ENCODE measurements around the gene ARHGEF1.

Gene ARHGEF1

DNA sequence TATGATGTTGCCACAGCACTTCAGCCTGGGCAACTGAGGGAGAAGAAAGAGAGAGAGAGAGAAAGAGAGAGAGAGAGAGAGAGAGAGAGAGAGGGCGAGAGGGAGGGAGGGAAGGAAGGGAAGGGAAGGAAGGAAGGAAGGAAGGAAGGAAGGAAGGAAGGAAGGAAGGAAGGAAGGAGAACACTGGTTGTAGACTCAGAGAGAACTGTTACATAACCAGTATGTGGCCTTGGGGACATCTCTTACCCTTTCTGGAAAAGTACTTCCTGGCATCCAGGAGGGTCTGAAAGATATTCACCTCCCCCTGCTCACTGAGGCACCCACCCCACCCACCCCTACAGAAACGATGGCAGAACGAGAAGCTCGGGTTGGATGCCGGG, 2.7 kb upstream of the ARHGEF1 start:
- DNase-seq (ENCODE audit: low read depth in 2 of 2) = no peak

DNA sequence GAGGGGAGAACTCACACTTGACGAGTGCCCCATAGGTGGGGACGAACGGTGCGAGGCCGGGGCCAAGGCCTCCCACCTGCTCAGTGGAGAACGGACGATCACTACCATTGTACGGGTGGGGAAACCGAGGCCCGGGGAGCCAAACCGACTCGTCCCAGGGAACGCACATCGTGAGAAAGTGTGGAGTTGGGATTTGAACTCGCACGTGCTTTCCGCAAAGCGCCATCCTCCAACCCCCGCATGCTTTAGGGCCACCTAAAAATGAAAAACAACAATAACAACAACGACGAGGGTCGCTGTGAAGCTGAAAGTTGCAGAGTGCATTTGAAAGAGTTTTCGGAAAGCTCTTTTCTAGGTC, 458 bp downstream of the ARHGEF1 start:
- DNase-seq (ENCODE audit: low read depth in 2 of 2) = no peak

DNA sequence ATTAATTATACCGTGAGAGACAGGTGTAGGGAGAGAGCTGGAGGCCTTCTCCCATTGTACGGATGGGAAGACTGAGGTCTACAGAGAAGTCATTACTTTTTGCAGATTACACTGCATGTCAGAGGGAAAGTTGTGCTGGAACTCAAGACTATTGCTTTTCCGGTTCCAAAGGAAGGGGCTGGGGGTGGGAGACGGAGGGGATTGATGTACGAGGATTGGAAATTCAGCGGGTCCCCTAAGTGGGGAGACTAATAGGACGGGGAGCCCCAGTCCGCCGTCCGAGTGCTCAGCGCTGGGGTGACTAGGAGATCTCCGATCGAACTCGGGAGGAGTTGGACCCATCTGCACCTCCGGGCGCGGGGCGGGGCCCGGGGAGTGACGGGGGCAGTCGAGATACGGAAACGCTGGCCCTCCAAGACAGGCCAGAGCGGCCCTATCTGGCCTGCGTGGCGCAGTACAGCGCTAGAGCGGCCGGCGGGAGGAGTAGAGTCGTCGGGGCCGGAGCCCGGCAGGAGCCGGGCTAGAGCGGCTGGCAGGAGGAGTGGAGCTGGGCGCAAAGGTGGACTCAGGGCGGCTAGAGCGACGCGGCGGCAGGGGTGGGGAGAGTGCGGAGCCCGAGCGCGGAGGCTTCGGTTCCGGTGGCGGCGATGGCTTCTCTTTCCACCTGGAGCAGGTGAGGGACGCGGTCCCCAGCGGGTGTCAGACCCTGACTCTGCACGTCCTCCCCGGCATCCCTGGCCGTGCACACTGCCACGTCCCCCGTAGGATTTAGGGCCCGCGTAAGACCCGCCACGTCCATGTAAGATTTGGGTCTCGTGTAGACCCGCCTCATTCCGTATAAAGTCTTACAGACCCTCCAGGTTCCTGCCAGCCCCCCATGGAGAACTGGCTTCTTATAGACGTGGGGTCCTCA, 1.1 kb downstream of the ARHGEF1 start:
- DNase-seq (ENCODE audit: low read depth in 2 of 2) = peak; percentile 89

DNA sequence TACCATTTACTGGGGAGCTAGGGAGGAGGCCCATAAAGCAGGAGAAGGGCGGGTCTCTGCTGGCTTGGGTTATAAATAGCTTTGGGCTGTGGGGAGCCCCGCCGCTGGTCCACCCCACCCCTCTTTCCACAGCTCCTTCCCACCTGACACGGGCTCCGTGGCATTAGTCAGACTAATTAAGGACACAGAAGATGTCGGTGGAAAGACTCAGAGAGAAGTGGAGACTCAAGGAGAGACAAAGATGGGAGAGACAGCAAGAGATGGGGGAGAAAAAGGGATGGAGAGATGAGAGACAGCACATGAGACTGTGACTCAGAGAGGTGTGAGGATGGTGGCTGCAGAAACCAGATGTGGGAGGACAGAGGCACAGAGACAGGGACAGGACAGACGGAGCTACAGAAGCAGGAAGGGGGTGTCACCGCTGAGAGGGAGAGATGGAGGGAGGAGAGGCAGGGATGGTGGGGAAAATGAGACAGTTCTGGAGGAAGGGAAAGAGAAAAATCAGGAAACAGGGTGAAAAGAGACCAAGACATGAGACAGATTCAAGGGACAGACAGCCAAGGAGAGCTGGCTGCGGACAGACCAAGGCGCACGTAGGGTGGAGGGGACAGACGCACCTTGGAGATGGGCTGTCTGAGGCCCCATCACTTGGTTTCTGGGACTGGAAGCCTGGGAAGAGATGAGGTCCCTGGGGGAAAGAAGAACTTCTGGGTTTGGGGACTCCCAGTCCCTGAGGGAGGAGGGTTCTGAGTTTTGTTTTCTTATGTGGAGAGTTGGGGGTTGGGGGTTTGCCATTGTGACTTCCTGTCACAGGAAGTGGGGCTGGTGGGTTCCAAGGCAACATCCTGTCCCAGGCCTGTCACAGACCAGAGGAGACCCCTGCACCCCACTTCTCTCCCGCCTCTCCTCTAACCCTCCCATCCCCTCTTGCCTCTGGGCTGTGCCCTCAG, 4.1 kb downstream of the ARHGEF1 start:
- DNase-seq (ENCODE audit: low read depth in 2 of 2) = peak in 1 of 2 donors; percentile 53

DNA sequence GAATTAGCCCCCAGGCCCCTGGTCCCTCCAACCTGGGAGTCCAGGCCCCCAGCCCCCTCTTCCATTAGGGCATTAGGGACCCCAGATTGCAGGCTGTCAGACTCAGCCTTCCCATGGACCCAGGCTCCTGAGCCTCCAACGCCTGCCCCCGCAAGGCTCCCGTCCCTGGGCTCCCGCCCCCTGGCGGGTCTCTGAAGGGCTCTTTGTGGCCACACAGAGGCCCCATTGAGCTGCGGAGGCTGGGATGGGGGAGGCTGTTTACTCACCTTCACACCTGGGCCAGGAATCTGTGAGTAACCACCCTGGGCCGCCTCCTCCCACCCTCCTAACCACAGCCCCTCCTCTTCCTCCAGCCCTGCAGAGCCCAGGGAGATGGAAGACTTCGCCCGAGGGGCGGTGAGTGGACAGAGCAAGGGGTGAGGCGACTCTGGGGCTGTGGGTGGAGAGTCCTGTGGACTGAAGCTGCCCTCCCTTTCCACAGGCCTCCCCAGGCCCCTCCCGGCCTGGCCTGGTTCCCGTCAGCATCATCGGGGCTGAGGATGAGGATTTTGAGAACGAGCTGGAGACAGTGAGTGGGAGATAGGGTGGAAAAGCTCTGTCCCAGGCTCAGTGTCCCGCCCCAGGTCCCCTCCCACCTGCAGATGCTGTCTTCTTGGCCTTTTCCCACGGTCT, 4.9 kb downstream of the ARHGEF1 start:
- peak; percentile 82 to 85 for DNase-seq (ENCODE audit: low read depth in 2 of 2)

DNA sequence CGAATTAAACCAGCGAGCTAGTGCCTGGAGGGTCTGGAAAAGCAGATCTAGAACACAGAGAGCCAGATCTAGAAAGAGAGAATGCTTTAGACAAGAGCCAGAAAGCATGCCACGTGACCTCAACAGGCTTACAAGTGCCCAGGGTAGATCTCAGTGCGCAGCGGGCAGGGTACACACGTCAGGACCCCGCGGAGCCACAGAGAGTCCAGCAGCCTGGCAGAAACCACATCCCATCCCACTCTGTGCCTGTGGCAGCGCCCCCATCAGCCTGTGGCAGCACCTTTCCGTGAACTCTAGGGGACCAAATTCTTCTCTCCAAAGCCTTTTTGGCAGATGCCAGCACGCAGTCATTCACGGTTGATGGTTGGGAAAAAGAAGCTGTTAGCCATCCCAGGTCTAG, 5.9 kb downstream of the ARHGEF1 start:
- DNase-seq (ENCODE audit: low read depth in 2 of 2) = no peak

DNA sequence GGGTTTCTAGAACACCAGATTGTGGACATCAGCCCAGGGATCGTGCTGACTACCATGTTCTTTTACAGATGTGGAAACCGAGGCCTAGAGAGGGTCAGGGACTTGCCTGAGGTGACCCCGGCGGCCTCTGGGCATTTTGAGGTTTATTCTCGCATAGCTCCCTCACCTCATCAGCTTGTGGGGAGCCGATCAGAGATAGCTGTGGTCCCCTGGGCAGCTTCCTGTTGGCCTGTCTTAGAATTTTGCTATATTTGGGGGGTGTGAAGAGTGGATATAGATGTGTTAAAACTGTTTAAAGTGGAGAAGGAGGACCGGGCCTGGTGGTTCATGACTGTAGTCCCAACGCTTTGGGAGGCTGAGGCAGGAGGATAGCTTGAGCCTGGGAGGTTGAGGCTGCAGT, 6.9 kb downstream of the ARHGEF1 start:
- DNase-seq (ENCODE audit: low read depth in 2 of 2) = no peak

DNA sequence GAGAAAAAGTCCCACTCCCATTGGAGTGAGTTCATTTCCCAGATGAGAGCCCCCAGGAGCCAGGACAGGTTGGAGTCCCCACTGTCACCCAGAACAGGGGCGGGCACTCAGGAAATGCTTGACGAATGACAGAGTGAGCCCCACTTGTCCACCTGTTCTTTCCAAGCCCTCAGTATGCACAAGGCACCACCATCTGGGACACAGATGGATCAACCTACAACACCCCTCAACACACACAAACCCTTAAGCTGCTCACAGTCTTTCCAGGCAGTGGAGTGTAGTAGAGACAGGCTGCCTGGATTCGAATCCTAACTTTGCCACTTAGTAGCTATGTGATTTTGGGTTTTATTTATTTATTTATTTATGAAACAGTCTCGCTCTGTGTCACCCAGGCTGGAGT, 8.0 kb downstream of the ARHGEF1 start:
- DNase-seq (ENCODE audit: low read depth in 2 of 2) = no peak

DNA sequence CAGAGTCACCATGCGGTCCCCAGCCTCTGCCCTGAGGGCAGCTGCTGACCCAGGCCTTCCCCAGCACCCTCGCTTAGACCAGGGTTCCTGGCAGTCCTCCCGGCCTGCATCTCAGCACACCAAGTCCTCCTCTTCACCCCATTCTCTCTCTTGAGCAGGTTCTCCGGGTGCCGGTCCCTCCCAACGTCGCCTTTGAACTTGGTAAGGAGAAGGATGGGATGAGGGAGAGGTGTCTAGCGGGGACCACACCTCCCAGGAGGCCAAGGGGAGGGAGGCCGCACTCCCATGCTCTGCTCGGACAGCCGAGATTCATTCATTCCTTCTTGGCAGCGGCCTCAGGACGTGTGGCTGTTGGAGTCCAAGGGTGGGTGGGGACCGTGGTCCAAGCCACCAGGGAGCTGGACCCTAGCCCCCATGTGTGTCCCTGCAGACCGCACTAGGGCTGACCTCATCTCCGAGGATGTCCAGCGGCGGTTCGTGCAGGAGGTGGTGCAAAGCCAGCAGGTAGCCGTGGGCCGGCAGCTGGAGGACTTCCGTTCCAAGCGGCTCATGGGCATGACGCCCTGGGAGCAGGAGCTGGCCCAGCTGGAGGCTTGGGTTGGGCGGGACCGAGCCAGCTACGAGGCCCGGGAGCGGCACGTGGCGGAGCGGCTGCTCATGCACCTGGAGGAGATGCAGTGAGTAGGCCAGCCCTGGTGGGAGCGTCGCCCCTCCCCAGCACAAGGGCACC, 9.4 kb downstream of the ARHGEF1 start:
- DNase-seq (ENCODE audit: low read depth in 2 of 2) = no peak

DNA sequence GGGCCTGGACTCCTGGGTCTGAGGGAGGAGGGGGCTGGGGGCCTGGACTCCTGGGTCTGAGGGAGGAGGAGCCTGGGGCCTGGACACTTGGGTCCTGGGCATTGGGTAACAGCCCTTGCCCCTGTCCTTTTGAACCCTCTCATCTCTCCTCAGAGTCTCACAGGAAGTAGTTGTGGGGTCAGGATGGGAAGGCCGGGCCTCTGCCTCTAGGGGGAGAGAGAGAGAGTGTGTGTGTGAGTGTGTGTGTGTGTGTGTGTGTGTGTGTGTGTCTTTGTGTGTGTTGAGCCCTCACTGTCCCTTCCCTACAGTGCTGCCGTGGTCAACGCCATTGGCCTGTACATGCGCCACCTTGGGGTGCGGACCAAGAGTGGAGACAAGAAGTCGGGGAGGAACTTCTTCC, 10.9 kb downstream of the ARHGEF1 start:
- no peak for DNase-seq (ENCODE audit: low read depth in 2 of 2)

DNA sequence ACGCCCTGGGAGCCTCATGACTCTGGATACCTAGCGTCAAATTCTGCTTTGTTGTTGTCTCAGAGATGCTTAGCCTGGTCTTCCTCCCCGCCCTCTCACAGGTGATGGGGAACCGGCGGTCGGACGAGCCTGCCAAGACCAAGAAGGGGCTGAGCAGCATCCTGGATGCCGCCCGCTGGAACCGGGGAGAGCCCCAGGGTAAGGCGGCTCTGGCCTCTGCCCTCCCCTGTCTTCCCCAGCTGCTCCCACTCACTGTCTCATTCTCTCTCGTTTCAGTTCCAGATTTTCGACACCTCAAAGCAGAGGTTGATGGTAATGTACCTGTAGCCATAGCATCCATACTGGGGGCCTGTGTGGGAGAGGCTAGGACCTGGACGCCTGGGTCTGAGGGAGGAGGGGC, 11.4 kb downstream of the ARHGEF1 start:
- DNase-seq (ENCODE audit: low read depth in 2 of 2) = no peak

DNA sequence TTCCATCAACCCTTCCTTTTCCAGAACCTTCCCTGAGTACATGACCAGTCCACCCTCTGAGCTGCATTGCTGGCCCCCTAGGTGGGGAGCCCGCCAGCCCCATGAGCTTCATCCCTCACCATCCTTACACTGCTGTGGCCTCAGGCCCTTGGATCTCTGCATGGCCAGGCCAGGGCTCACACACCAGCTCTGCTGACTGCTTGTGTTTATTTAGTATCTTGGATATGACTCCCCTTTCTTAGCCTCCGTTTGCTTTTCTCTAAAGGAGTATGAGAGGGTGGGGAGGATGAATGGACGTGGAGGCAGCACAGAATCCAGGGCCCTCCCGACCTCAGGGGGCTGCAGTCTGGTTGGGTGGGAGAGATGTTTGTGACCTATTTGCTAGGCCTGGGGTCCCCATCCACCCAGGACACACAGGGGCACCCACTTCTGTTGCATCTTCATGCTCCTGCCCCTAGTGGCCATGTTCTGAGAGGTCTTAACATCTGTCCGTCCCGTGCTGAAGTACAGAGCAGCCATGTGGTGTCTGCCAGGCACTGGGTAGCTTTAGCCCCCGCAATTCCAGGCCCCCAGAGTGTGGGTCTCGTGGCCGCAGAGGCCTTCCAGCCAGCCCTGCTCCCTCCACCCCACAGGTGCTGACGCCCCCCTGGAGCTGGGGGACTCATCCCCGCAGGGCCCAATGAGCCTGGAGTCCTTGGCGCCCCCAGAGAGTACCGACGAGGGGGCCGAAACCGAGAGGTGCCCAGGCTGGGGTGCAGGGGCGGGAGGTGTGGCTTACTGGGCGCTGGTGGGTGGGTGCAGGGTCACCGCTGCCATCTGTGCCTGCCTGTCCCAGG, 13.0 kb downstream of the ARHGEF1 start:
- DNase-seq (ENCODE audit: low read depth in 2 of 2) = no peak

DNA sequence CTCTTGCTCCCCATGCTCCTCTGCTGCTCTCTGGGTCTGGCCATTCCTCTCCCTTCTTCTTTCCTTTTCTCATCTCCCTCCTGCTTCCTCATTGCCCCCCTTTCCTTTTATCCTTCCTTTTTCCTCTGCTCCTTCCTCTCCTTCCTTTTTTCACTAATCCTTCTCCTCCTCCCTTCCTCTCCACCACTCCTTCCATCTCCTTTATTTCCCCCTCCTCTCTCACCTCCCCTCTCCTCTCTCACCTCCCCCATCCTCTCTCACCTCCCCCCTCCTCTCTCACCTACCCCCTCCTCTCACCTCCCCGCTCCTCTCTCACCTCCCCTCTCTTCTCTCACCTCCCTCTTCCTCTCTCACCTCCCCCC, 13.6 kb downstream of the ARHGEF1 start:
- no peak for DNase-seq (ENCODE audit: low read depth in 2 of 2)

DNA sequence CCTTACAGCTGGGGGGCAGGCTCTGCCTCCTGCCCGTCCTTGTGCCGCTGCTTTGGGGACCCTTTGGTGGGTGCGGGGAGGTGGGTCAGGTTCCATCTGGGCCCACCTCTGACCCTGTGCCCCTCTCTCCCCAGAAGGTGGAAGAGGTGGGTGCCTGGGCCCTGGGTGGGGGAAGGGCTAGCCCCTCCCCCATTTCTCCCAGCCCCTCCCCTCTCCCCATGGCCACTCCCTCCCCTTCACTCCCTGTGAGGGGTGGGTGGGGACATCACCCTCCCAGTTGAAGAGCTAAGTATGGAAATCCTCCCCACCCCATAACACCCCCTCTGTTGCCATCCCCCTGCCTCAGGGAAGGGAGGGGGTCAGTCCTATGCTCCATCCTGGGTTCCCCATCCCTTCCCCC, 14.2 kb downstream of the ARHGEF1 start:
- DNase-seq (ENCODE audit: low read depth in 2 of 2) = no peak

DNA sequence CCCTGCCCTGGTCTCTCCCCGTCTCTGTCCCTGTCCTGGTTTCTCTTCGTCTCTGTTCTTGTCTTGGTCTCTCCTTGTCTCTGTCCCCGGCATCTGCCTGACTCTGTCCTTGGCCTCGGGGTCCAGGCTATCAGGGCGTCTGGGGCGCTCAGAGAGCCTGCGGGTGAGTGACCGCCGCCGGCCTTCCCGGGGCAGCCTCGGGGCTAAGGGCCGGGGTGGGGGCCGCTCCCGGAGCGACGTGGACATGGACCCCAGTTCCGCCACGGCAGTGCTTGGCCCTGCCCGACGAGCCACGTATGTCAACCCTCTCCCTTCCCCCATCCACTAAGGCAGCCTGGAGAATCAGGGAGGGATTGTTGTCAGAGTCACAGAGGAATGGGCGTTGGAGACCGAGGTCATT, 14.8 kb downstream of the ARHGEF1 start:
- DNase-seq (ENCODE audit: low read depth in 2 of 2) = no peak

DNA sequence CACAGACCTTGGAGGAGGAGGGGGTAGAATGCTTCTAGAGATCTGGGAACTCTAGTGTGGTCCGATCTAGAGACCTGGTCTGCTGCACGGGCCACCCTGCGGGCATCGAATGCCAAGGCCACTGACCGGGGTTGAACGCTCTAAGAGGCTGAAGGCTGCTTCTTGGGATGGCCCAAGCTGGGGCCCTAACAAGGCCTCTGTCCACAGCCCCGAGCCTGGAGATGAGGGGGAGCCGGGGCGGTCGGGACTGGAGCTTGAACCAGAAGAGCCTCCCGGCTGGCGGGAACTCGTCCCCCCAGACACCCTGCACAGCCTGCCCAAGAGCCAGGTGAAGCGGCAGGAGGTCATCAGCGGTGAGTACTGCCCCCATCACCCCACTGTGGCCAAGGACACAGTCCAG, 15.3 kb downstream of the ARHGEF1 start:
- DNase-seq (ENCODE audit: low read depth in 2 of 2) = no peak

DNA sequence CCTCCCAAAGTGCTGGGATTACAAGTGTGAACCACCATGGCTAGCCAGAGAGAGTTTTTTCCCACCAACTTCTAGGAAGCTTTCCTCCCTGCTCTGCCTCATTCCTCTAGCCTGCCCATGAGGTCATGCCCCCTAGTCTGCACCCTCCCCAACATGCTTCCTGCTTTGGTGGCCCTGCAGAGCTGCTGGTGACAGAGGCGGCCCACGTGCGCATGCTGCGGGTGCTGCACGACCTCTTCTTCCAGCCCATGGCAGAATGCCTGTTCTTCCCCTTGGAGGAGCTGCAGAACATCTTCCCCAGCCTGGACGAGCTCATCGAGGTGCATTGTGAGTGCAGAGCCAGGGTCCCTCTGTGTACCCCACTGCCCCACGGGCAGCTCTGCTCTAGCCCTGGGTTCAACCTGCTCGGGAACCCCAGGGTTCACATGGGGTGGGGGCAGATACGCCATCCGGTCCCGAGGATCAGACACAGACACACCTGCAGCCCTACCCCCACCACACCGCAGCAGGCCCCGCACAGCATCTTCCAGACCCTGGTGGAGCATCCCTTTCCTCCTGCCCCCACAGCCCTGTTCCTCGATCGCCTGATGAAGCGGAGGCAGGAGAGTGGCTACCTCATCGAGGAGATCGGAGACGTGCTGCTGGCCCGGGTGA, 18.9 kb downstream of the ARHGEF1 start:
- no peak for DNase-seq (ENCODE audit: low read depth in 2 of 2)

DNA sequence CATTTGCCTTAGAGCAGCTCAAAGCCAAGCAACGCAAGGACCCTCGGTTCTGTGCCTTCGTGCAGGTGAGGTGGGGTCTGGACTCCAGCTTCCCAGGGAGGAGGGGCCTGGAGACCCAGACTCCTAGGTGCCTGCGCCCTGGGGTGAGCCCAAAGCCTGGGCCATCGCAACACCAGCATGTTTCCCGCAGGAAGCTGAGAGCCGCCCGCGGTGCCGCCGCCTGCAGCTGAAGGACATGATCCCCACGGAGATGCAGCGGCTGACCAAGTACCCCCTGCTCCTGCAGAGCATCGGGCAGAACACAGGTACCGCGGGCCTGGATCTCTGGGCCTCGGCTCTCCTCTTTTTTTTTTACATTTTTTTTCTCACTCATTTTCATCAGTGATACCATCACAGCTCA, 19.6 kb downstream of the ARHGEF1 start:
- no peak for DNase-seq (ENCODE audit: low read depth in 2 of 2)

DNA sequence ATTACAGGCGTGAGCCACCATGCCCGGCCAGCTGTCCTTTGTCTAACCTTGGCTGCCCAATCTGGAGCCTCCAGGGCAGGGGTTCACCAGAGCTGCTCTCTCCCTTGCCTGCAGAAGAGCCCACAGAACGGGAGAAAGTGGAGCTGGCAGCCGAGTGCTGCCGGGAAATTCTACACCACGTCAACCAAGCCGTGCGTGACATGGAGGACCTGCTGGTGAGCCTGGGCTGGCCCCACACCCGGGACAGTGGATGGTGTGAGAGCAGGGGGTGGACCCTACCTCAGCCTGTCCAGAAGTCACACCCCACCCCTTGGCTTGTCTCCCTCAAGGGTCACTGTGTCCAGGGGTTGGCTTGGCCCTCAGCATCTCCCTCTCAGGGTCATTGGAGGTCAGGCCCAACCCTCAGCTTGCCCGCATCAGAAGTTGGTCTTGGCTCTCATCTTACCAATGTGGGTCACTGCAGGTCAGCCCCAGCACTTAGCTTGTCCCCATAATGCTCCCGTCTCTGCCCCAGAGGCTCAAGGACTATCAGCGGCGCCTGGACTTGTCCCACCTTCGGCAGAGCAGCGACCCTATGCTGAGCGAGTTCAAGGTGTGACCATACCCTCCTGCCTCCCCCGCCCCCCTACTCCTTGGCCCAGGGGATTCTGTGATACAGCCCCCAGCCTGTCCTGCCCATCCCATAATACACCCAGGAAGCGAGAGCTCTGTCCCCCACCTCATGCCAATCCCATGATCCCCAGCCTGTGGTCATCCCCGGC, 20.4 kb downstream of the ARHGEF1 start:
- DNase-seq (ENCODE audit: low read depth in 2 of 2) = no peak
